Ectodermal cell (in vitro differentiated cells): ENCODE data around the gene MAVS.

Source experiments
- H3K27ac ChIP-seq: 2 replicates; pipeline ENCODE4 v1.7.0; 2013; ENCODE audit warnings: mild to moderate bottlenecking, low read depth, low read length; ENCODE audit not compliant: insufficient read depth, poor library complexity, severe bottlenecking
- H3K27me3 ChIP-seq: 2 replicates; pipeline ENCODE4 v1.7.0; 2013; ENCODE audit warnings: mild to moderate bottlenecking, low read length; ENCODE audit not compliant: insufficient read depth, control insufficient read depth, poor library complexity, severe bottlenecking
- H3K36me3 ChIP-seq: one replicate; pipeline ENCODE4 v1.7.0; 2013; ENCODE audit warnings: low read length; ENCODE audit not compliant: control insufficient read depth, insufficient read depth
- H3K4me1 ChIP-seq: one replicate; pipeline ENCODE4 v1.7.0; 2013; ENCODE audit warnings: low read length; ENCODE audit not compliant: control insufficient read depth, insufficient read depth
- H3K4me3 ChIP-seq: 2 replicates; pipeline ENCODE4 v1.7.0; 2013; ENCODE audit warnings: low read depth, low read length, control low read depth; ENCODE audit not compliant: insufficient read depth
- H3K9me3 ChIP-seq: 2 replicates; pipeline ENCODE4 v1.7.0; 2013; ENCODE audit warnings: mild to moderate bottlenecking, low read length, moderate library complexity; ENCODE audit not compliant: control insufficient read depth
- WGBS, 2 experiments: methylation state at CpG; one replicate each; pipeline ENCODE4 v1.1.7; 2013; ENCODE audit warnings: missing lambda C conversion rate in 2 of 2; 5-methylcytosine and 5-hydroxymethylcytosine counted together

The MAVS gene

DNA sequence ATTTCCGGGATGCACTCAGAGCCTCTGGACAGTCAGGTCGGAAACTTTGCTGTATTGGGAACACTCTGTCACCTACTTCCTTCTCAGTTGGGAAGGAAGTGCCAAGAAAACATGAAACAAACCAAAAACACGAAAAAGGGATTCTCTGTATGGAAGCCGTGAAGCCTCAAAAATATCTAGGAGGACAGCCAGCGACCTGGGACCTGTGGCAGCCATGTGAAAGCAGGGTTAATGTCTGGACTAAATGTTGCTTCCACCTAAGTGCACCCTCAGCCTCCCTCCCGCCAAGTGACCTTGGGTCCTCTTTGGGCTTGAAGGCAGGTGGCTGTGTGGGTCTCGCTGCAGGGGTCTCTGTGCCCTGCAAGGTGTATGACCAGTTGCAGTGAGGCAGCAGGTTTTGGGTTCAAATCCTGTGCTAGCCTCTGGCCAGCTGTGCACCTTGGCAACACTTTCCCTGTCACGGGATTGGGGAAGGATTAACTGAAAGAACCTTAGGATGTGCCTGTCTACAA, 851 bp downstream of the MAVS start:
- 50 to 52% methylated on average over 8 of the region's 8 CpGs for WGBS, 2 experiments
- peaks cover 4% of the 10 kb centered on the region for H3K4me1 ChIP-seq
- no peaks in the 10 kb centered on the region for H3K27me3 ChIP-seq
- H3K9me3 ChIP-seq = no peaks in the 10 kb centered on the region
- no peaks in the 10 kb centered on the region for H3K36me3 ChIP-seq
- peak overlapping the region; percentile 72 for H3K4me3 ChIP-seq
- no peak overlapping the region for H3K27ac ChIP-seq

DNA sequence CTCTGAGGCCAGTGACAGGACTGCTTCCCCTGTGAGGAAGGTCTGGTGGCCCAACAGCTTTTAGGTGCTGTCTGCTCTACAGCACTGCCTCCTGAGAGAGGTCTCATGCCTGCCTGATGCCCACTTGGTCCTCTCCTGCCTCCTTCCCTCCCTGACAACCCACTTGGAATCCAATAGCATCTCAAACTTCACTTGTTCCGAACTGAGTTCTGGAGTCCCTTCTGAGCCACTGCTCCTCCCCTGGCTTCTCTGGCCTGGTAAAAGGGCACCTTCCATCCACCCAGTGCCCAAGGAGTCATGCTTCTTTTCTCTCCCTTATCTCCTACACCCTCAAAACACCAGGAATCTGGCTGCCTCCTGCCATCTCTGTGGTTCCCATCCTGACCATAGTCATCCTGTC, 1.9 kb downstream of the MAVS start:
- H3K4me3 ChIP-seq = no peak overlapping the region
- no peak overlapping the region for H3K27ac ChIP-seq
- H3K9me3 ChIP-seq = no peaks in the 10 kb centered on the region
- H3K36me3 ChIP-seq = no peaks in the 10 kb centered on the region
- 89 to 93% methylated on average over 1 of the region's 1 CpG for WGBS, 2 experiments
- peaks cover 4% of the 10 kb centered on the region for H3K4me1 ChIP-seq
- H3K27me3 ChIP-seq = no peaks in the 10 kb centered on the region

DNA sequence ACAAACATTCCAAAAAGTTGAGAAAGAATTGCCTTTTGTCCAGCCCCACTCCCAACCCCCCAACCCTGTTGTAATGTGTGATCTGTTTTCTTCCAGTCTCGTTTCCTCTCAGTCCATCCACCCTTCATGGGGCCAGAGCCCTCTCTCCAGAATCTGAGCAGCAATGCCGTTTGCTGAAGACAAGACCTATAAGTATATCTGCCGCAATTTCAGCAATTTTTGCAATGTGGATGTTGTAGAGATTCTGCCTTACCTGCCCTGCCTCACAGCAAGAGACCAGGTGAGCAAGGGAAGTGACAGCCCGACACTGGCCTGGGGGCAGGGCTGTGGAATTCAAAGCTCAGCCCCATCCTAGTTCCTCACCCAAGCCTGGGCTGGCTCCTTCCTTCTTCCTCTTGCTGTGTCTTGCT, 7.8 kb downstream of the MAVS start:
- no peaks in the 10 kb centered on the region for H3K4me1 ChIP-seq
- no peaks in the 10 kb centered on the region for H3K9me3 ChIP-seq
- H3K27ac ChIP-seq = no peak overlapping the region
- 90 to 94% methylated on average over 4 of the region's 4 CpGs for WGBS, 2 experiments
- no peak overlapping the region for H3K4me3 ChIP-seq
- no peaks in the 10 kb centered on the region for H3K27me3 ChIP-seq
- no peaks in the 10 kb centered on the region for H3K36me3 ChIP-seq

DNA sequence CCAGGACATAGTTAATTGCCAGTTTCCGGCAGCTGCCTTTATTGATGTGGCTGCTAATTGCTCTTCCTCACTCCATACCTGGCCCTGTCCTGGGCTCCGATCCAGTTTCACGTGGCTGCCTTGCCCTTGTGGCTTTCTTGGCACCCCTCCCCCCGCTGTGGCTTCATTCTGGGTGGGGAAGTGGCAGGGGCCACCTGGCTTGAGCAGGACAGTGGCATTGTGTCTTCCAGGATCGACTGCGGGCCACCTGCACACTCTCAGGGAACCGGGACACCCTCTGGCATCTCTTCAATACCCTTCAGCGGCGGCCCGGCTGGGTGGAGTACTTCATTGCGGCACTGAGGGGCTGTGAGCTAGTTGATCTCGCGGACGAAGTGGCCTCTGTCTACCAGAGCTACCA, 10.8 kb downstream of the MAVS start:
- H3K27ac ChIP-seq = no peak overlapping the region
- H3K4me1 ChIP-seq = no peaks in the 10 kb centered on the region
- WGBS, 2 experiments = 90 to 93% methylated on average over 14 of the region's 14 CpGs
- peaks cover 13% of the 10 kb centered on the region for H3K36me3 ChIP-seq
- H3K9me3 ChIP-seq = no peaks in the 10 kb centered on the region
- H3K4me3 ChIP-seq = no peak overlapping the region
- H3K27me3 ChIP-seq = no peaks in the 10 kb centered on the region

DNA sequence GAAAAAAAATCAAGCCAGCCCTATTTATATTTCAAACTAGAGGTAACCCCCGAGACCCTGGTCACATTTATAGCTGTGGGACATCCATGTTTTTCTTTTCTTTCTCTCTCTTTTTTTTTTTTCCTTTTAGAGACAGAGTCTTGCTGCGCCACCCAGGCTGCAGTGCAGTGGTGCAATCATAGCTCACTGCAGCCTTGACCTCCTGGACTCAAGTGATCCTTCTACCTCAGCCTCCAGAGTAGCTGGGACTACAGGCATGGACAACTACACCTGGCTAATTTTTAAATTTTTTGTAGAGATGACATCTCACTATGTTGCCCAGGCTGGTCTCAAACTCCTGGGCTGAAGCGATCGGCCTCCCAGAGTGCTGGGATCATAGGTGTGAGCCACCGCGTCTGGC, 12.1 kb downstream of the MAVS start:
- H3K4me1 ChIP-seq = no peaks in the 10 kb centered on the region
- 96 to 97% methylated on average over 6 of the region's 6 CpGs for WGBS, 2 experiments
- H3K9me3 ChIP-seq = no peaks in the 10 kb centered on the region
- H3K27me3 ChIP-seq = no peaks in the 10 kb centered on the region
- no peak overlapping the region for H3K4me3 ChIP-seq
- H3K27ac ChIP-seq = no peak overlapping the region
- H3K36me3 ChIP-seq = peaks cover 21% of the 10 kb centered on the region

DNA sequence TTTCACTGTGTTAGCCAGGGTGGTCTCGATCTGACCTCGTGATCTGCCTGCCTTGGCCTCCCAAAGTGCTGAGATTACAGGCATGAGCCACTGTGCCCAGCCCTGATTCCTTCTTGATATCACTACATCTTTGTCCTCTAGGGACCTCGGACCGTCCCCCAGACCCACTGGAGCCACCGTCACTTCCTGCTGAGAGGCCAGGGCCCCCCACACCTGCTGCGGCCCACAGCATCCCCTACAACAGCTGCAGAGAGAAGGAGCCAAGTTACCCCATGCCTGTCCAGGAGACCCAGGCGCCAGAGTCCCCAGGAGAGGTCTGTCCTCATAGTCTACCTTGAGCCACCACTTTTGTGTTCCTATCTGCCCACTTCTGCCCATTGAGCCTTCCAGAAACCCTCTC, 14.6 kb downstream of the MAVS start:
- whole genome bisulfite sequencing, 2 experiments = 94% methylated on average over 7 of the region's 7 CpGs
- Histone ChIP-seq H3K4me1 (no peaks in the 10 kb centered on the region), H3K4me3 (no peak overlapping the region), H3K27me3 (no peaks in the 10 kb centered on the region), H3K36me3 (peaks cover 32% of the 10 kb centered on the region), H3K9me3 (no peaks in the 10 kb centered on the region), H3K27ac (no peak overlapping the region)

DNA sequence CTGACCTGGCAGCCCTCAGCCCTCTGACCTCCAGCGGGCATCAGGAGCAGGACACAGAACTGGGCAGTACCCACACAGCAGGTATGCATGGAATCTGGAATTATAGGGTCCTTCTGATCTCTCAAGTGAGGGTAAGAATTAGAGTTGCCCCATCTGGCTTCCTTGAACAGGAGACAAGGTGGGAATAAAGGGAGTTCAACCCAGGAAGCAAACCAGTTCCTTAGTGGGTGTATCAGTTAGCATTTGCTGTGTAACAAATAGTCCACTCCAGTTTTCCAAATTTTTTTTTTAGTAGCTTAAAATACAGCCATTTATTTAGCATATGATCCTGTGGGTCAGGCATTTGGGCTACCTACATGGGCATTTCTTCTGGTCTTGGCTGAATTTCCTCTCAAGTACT, 15.7 kb downstream of the MAVS start:
- H3K27me3 ChIP-seq = no peaks in the 10 kb centered on the region
- H3K36me3 ChIP-seq = peaks cover 32% of the 10 kb centered on the region
- 96 to 97% methylated on average over 1 of the region's 1 CpG for WGBS, 2 experiments
- no peaks in the 10 kb centered on the region for H3K9me3 ChIP-seq
- no peak overlapping the region for H3K4me3 ChIP-seq
- no peak overlapping the region for H3K27ac ChIP-seq
- H3K4me1 ChIP-seq = no peaks in the 10 kb centered on the region

DNA sequence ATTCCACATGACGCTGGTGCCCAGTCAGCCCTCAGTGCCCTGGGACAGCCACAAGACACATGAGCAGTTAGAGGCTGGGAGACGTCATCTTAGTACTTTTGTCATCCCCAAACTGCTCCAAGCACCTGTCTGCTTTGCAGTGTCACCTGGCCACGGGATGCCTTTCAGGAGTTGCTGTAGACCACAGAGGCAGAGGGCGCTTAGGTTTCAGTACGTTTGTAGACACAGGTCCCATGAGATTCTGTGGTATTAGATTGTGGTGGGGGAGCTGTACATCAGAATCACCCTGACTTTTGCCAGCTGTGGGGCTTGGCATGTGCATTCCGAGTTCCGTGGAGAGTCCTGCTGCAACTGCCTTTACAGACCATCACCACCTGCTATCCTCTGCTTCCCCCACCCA, 16.7 kb downstream of the MAVS start:
- peaks cover 32% of the 10 kb centered on the region for H3K36me3 ChIP-seq
- 93 to 94% methylated on average over 7 of the region's 7 CpGs for WGBS, 2 experiments

DNA sequence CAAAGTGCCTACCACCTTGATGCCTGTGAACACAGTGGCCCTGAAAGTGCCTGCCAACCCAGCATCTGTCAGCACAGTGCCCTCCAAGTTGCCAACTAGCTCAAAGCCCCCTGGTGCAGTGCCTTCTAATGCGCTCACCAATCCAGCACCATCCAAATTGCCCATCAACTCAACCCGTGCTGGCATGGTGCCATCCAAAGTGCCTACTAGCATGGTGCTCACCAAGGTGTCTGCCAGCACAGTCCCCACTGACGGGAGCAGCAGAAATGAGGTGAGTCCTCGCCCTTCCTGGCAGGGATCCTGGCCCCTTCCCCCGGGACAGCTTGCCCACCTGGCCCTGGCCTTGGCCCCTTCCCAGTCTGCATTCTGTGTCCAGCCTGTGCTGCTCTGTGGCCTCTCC, 17.9 kb downstream of the MAVS start:
- no peaks in the 10 kb centered on the region for H3K27me3 ChIP-seq
- peaks cover 32% of the 10 kb centered on the region for H3K36me3 ChIP-seq
- WGBS, 2 experiments = 90 to 93% methylated on average over 5 of the region's 5 CpGs
- no peak overlapping the region for H3K27ac ChIP-seq
- no peaks in the 10 kb centered on the region for H3K4me1 ChIP-seq
- no peaks in the 10 kb centered on the region for H3K9me3 ChIP-seq
- H3K4me3 ChIP-seq = no peak overlapping the region

More for the DNA sequence above, 16.7 kb downstream of the MAVS start:
- no peak overlapping the region for H3K4me3 ChIP-seq
- H3K4me1 ChIP-seq = no peaks in the 10 kb centered on the region
- H3K9me3 ChIP-seq = no peaks in the 10 kb centered on the region
- H3K27me3 ChIP-seq = no peaks in the 10 kb centered on the region
- H3K27ac ChIP-seq = no peak overlapping the region

DNA sequence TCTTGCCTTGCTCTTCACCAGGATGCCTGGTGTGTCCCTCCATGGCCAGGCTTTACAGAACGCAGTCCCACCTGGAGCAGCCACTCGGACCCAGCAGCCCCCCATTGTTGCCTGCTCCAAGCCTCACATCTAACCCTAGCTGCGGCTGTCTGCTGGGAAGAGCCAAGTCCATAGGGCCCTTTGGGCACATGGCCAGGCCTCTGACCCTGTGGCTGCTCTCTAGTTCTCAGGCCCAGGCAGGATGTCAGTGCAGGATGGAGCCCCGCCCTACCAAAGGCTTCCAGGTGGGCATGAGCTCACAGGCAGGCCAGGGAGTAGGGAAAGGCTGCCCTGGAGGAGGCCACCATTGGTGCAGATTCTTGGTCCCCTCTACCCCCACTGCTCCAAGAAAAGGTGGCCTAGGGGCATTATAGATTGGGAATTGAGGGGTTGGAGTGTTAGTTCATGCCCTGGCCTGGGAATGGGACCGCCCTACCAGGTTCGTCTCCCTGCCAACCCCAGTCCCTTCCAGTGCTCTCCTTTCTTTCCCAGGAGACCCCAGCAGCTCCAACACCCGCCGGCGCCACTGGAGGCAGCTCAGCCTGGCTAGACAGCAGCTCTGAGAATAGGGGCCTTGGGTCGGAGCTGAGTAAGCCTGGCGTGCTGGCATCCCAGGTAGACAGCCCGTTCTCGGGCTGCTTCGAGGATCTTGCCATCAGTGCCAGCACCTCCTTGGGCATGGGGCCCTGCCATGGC, 18.7 kb downstream of the MAVS start:
- Histone ChIP-seq H3K9me3 (no peaks in the 10 kb centered on the region), H3K4me1 (no peaks in the 10 kb centered on the region), H3K27ac (no peak overlapping the region), H3K4me3 (no peak overlapping the region), H3K36me3 (peaks cover 32% of the 10 kb centered on the region), H3K27me3 (no peaks in the 10 kb centered on the region)
- 95 to 96% methylated on average over 14 of the region's 14 CpGs for WGBS, 2 experiments
